HG02763 (cell line): ENCODE measurements around the gene UBR3.

Source experiments
- ATAC-seq: cut with Tn5 transposase; IDR thresholded peaks from one replicate; pipeline ENCODE4 v1.9.1; 2021; ENCODE audit warnings: mild to moderate bottlenecking, moderate library complexity; ENCODE audit not compliant: unreplicated experiment

Gene UBR3

GRCh38 chr2:170038734-170039133 is 211.5 kb downstream of the UBR3 start:
- no peak for ATAC-seq

DNA sequence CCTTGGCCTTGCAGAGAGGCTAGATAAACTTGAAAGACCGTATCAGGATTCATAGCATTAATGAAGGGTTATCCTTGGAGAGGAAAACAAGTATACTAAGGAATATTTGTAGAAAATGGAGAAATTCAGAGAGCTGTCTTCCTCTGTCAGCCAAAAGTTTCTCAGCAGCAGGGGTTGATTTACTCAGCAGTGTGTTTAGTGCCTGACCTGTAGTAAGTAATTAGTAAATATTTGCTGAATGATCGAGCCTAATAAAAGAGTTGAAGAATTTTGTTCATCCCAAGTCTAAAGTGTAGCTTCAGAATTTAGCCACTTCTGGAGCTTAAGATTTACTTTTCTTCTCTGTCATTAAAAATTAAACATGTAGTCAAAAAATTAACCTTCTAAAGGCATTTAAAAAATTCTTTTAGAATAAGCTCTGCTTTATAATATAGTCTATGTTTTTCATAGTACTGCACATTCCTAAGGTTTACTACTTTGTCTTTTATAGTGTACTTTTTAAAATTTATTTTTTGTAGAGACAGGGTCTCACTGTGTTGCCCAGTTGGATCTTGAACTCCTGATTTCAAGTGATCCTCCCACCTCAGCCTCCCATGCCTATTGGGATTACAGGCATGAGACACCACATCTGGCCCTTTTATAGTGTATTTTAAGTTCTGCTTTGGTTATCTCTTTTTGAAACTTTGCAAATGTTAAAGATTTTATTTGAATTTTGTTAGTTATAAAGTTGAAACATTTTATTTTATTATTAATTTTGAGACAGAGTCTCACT is 212.3 kb downstream of the UBR3 start:
- no peak for ATAC-seq

GRCh38 chr2:170044751-170045478 is 217.7 kb downstream of the UBR3 start:
- ATAC-seq = no peak

DNA sequence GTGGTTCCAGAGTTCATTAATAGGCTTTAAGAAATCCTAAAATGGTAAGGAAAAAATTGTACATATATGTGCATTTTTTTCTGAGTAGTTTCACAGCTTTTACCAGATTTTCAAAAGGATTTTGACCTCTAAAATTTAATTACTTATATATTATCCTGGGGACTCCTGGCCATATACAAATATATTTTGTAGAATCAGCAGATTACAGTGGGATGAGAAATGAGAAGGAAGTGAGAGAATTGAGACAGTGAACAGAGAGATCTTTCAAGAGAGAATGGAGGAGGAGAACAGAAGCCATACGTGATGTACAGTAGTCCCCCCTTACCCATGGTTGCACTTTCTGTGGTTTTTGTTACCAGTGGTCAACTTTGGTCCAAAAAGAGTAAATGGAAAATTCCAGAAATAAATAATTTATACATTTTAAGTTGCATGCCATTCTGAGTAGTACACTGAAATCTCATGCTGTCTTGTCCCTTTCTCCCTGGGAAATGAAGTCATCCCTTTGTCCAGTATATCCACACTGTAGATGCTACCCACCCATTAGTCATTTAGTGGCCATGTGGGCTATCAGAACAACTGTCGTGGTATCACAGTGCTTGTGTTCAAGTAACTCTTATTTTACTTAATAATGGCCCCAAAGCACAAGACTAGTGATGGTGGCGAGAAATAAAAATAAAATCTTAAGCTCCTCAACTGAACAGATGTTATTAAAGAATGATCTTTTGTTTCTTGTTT is 220.2 kb downstream of the UBR3 start:
- no peak for ATAC-seq

- no peak for ATAC-seq
These were observed 224.9 kb downstream of the UBR3 start for GRCh38 chr2:170052151-170052550.

- no peak for ATAC-seq
These were observed 227.7 kb downstream of the UBR3 start for GRCh38 chr2:170054997-170055396.

- no peak for ATAC-seq
These were observed 229.6 kb downstream of the UBR3 start for GRCh38 chr2:170056900-170057299.

DNA sequence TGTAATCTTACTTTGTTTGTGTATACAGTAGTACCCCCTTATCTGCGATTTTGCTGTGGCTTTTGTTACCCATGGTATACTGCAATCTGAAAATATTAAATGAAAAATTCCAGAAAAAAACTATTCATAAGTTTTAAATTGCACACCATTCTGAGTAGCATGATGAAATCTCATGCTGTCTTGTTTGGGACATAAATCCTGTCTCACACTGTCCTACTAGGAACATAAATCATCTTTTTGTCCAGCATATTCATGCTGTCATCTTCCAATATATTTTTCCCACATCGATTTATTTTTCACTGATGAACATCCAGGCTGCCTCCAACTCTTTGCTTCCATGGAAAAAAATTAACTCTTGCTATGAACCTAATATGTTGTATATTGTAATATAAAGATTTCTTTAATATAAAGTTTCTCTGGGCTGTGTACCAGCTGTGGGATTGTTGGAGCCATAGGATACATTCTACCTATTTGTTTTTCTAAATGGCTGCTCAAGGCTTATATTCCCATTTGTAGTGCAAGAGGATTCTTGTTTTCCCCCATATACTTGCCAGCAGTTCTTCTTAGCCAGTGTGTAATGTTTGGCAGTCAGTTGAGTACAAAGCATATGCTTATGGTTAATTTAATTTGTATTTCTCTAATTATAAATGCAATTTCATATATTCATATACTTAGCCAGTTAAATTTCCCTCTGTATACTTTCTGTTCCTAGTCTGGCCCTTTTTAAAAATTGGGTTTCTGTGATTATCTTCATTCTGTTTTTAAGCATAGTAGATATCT is 236.4 kb downstream of the UBR3 start:
- no peak for ATAC-seq

GRCh38 chr2:170070778-170071177 is 243.5 kb downstream of the UBR3 start:
- no peak for ATAC-seq

DNA sequence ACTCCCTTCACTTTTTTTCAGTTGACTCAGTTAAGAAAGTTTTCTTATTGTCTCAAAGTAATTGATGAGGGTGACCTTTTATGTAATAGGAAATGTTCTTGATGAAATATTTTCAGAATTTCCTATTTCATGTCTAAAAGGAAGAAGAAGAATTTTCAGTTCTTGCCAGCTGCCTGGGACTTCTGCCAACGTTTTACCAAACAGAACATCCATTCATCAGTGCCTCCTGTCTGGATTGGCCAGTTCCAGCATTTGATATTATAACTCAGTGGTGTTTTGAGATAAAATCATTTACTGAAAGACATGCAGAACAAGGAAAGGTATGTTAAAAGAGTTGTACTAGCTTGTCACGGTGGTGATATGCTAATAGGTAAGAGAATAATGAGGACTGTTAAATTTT is 246.0 kb downstream of the UBR3 start:
- no peak for ATAC-seq

DNA sequence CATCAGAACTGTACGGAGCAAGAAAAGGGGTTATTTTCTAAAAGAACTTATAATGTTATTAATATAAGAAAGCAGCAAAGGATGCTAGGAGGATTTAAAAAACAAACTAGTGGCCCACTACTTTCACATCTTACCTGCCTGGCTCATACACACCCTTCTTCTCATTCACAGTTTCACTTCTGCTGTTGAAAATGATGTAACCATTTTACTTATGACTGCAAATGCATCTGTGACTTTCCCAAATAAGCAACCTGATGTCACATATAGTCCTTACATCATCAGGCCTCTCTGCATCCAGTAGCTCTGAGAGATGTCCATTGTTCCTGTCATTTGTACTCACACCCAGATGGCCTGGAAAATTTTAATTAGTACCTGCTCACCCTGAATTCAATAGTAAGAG is 248.9 kb downstream of the UBR3 start:
- ATAC-seq = no peak

DNA sequence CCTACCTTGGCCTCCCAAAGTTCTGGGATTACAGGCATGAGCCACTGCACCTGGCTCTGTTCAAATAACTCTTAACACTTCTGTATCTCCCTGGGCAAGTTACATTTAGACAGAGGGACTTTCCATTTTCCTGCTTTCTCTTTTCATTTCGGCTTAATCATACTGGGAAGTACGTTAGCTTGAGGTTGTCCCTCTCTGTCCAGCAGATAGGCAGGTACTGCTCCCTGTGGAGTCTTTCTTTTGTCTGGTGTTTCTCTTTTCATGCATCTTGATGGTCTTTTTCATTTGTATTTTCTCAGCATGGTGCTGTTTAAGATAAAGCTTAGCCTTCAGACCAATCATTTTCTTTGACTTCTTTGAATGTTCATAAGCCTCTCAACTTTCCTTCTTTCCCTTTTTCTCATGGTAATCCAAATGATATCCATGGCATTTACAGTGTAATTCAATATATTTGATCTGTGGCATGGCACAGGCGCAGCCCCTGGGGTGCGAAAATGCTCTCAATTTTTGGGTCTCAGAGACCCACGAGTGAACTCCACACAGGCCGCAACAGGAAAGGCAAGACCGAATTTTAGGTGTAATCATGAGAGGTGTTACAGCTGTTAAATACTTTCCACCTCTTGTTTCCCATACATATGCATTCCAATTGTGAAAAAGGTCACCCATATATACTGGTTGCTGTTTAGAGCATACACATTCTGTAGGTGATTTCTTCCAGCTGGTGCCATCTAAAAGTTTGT is 250.7 kb downstream of the UBR3 start:
- no peak for ATAC-seq

GRCh38 chr2:170084820-170085491 is 257.7 kb downstream of the UBR3 start:
- no peak for ATAC-seq

DNA sequence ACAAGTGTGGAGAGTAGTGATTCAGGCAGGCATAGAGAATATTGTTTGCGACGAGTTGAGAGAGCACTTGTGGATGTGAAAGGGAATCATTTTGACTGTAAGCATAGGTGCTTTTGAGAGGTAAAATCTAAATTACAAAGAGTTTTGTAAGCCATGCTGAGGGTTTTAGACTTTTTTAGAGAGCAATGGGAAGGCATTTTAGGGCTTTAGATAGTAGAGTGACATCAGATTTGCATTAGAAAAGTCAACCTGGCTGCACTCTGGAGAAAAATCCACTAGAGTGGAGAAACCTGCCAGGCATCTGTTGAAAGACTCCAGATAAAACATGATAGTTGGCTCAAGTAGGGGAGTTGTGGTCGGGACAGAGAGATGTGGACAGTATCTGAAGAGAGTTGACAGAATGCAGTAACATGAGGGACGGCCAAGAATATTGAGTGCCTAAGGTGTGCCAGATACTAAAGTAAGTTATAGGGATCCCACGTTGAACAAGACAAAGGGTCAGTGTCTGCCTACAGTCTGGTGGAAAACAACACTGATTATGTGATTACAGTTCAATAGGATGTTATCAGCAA is 258.9 kb downstream of the UBR3 start:
- ATAC-seq = no peak

DNA sequence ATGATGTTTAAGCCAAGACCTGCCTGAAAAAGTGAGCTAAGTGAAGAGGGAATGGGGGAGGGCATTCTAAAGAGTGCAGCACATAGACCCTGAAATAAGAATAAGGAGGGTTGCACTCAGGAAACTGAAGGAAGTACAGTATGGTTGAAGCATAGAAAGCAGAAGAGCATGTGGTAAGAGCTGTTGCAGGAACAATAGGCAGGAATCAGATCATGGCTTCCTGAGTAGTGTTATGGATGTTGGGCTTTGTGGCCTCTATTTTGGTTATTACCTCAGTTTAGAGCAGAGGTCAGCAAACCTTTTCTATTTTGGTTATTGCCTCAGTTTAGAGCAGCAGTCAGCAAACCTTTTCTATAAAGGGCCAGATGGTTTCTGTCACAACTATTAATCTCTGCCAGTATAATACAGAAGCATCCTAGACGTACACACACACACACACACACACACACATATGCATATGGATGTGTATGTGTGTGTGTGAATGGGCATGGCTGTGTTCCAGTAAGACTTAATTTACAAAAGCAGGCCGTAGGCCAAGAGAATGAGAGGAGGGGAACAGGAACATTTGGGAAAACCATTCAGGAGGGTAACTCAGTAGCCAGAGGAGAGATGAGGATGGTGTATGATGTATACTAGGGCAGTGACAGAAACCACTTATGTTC is 259.6 kb downstream of the UBR3 start:
- no peak for ATAC-seq

DNA sequence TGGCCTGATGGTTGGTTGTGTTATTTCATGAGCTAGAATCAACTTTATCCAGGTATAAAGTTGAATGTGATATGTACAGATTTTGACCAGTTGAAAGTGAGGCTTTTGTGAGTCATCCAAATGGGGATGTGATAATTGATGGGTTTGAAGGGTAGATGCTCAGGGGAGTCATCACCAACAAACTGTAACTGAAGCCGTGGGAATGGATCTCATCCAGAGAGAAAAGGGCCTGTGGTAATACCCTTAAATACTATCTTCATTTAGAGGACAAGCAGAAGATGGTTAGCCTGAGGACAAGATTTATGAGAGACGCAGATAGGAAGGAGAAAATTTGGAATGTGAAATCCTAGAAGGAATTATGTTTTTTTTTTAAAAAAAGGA is 260.1 kb downstream of the UBR3 start:
- ATAC-seq = no peak

GRCh38 chr2:170088776-170089175 is 261.5 kb downstream of the UBR3 start:
- no peak for ATAC-seq

- no peak for ATAC-seq
These were observed 263.0 kb downstream of the UBR3 start for GRCh38 chr2:170090229-170090628.

DNA sequence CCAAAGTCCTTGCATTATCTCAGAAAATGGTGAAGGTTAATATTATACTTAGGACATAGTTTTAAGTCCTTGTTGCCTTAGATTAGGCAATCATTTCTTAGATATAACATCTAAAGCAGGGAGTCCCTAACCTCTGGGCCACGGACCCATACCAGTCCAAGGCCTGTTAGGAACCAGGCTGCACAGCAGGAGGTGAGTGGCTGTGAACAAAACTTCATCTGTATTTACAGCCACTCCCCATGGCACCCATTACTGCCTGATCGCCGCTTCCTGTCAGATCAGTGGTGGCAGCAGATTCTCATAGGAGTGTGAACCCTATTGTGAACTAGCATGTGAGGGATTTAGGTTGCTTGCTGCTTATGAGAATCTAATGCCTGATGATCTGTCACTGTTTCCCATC is 264.2 kb downstream of the UBR3 start:
- ATAC-seq = no peak
